PC-9 (cell line): ENCODE results near the gene ASIC3.

Experiments
- CTCF ChIP-seq: fragments of 200-600 bp; sonication (generic); conservative IDR thresholded peaks from 2 replicates; pipeline ENCODE4 v1.6.1; 2017; ENCODE audit warnings: mixed run types, antibody characterized with exemption, mild to moderate bottlenecking, moderate library complexity
- EZH2 ChIP-seq: fragments of 200-600 bp; sonication (generic); IDR thresholded peaks from 2 replicates; pipeline ENCODE4 v1.8.0; 2017; ENCODE audit warnings: antibody characterized with exemption, low read depth

GRCh38 chr7:151085691-151086620 lies 37.6 kb downstream of the ASIC3 start, which contains the start of gene AGAP3:
- TF ChIP-seq CTCF (no peak), EZH2 (no peak)
